IMR-90 (cell line): Measurements from ENCODE around the gene ME3. TPM values are rescaled to one million over a fixed set of nuclear protein-coding genes. Genes with fewer than 3 reads are reported as not detected.

Experiments used
- ATAC-seq: fragments of 200-7000 bp; cut with Tn5 transposase; 2 replicates; pipeline ENCODE4 v1.9.1; 2020; ENCODE audit warnings: low read depth, mild to moderate bottlenecking, moderate library complexity
- BruUV-seq: library from RNA; stranded (reverse); fragments of 400-500 nt; replicated peaks from 2 replicates; lab custom pipeline; 2021; lab: Mats Ljungman, UMichigan
- CTCF ChIA-PET: fragments of 300-600 bp; formaldehyde crosslinking; extraction: SDS; loops from one replicate; lab custom pipeline; 2021; ENCODE audit warnings: antibody characterized with exemption; lab: Yijun Ruan, JAX
- POLR2A ChIA-PET: fragments of 300-600 bp; sonication (Branson Sonifier 250); formaldehyde crosslinking; loops from one replicate; lab custom pipeline; 2022; ENCODE audit warnings: antibody characterized with exemption; ENCODE audit not compliant: unreplicated experiment; lab: Charles Lee
- DNase-seq: peaks from one replicate; pipeline ENCODE4 v3.0.0; 2013
- H2AFZ ChIP-seq: replicated peaks from 2 replicates; pipeline ENCODE3; 2013; ENCODE audit warnings: low read length, mild to moderate bottlenecking; ENCODE audit not compliant: poor library complexity
- H2AK5ac ChIP-seq: 2 replicates; pipeline ENCODE4 v1.6.1; 2013; ENCODE audit warnings: low read depth, low read length, inconsistent platforms
- H2AK9ac ChIP-seq: replicated peaks from 2 replicates; pipeline ENCODE3; 2013; ENCODE audit warnings: mild to moderate bottlenecking, low read depth, low read length, moderate library complexity; ENCODE audit not compliant: poor library complexity
- H2BK120ac ChIP-seq: 2 replicates; pipeline ENCODE4 v1.6.1; 2013; ENCODE audit warnings: low read depth, low read length, inconsistent platforms
- H2BK15ac ChIP-seq: 3 replicates; pipeline ENCODE4 v1.6.1; 2013; ENCODE audit warnings: low read depth, low read length, inconsistent platforms
- H2BK20ac ChIP-seq: 2 replicates; pipeline ENCODE4 v1.6.1; 2013; ENCODE audit warnings: low read depth, mild to moderate bottlenecking, inconsistent platforms, low read length, moderate library complexity
- H2BK5ac ChIP-seq: 2 replicates; pipeline ENCODE4 v1.6.1; 2013; ENCODE audit warnings: mild to moderate bottlenecking, low read depth, low read length, inconsistent platforms; ENCODE audit not compliant: poor library complexity, severe bottlenecking
- H3K14ac ChIP-seq: replicated peaks from 2 replicates; pipeline ENCODE4 v1.6.1; 2013; ENCODE audit warnings: low read depth, low read length, inconsistent platforms
- H3K18ac ChIP-seq: 2 replicates; pipeline ENCODE4 v1.6.1; 2013; ENCODE audit warnings: low read depth, low read length, control low read depth
- H3K23ac ChIP-seq: 2 replicates; pipeline ENCODE4 v1.6.1; 2013; ENCODE audit warnings: low read depth, low read length, inconsistent platforms
- H3K27ac ChIP-seq: 2 replicates; pipeline ENCODE4 v1.5.1; 2013; ENCODE audit warnings: mild to moderate bottlenecking, control low read depth, low read length; ENCODE audit not compliant: insufficient read depth
- H3K27me3 ChIP-seq: 2 replicates; pipeline ENCODE4 v1.6.1; 2013; ENCODE audit warnings: low read length; ENCODE audit not compliant: control insufficient read depth, insufficient read depth
- H3K36me3 ChIP-seq: 2 replicates; pipeline ENCODE4 v1.6.1; 2013; ENCODE audit warnings: low read length, mixed read lengths; ENCODE audit not compliant: control insufficient read depth, insufficient read depth
- H3K4ac ChIP-seq: 2 replicates; pipeline ENCODE4 v1.6.1; 2013; ENCODE audit warnings: low read depth, low read length, inconsistent platforms
- H3K4me1 ChIP-seq: 2 replicates; pipeline ENCODE4 v1.6.1; 2013; ENCODE audit warnings: low read length, mixed read lengths; ENCODE audit not compliant: control insufficient read depth, insufficient read depth
- H3K4me2 ChIP-seq: 2 replicates; pipeline ENCODE4 v1.6.1; 2013; ENCODE audit warnings: low read depth, mild to moderate bottlenecking, control low read depth, low read length, moderate library complexity
- H3K4me3 ChIP-seq: 2 replicates; pipeline ENCODE4 v1.5.1; 2013; ENCODE audit warnings: low read depth, mild to moderate bottlenecking, control low read depth, low read length, moderate library complexity; ENCODE audit not compliant: insufficient read depth
- H3K56ac ChIP-seq: 2 replicates; pipeline ENCODE4 v1.6.1; 2013; ENCODE audit warnings: low read length, inconsistent platforms; ENCODE audit not compliant: insufficient read depth; ENCODE audit errors: extremely low read depth
- H3K79me1 ChIP-seq, 2 experiments: 2 replicates each; pipeline ENCODE4 v1.6.1; 2013; ENCODE audit warnings: low read length in 2 of 2, inconsistent platforms in 1 of 2, low read depth in 1 of 2
- H3K9ac ChIP-seq: 2 replicates; pipeline ENCODE4 v1.6.1; 2013; ENCODE audit warnings: low read depth, low read length, control low read depth
- H3K9me1 ChIP-seq: 2 replicates; pipeline ENCODE4 v1.6.1; 2013; ENCODE audit warnings: low read length, inconsistent platforms; ENCODE audit not compliant: insufficient read depth
- H3K9me3 ChIP-seq: 2 replicates; pipeline ENCODE4 v1.6.1; 2013; ENCODE audit warnings: low read length; ENCODE audit not compliant: control insufficient read depth, insufficient read depth
- H4K20me1 ChIP-seq: 2 replicates; pipeline ENCODE4 v1.6.1; 2013; ENCODE audit warnings: low read length, inconsistent platforms; ENCODE audit not compliant: insufficient read depth
- H4K5ac ChIP-seq: 2 replicates; pipeline ENCODE4 v1.6.1; 2013; ENCODE audit warnings: mild to moderate bottlenecking, low read depth, low read length, control low read depth
- H4K8ac ChIP-seq, 2 experiments: 2 replicates each; pipeline ENCODE4 v1.6.1; 2013; ENCODE audit warnings: low read depth in 2 of 2, low read length in 2 of 2, control low read depth in 1 of 2, inconsistent platforms in 1 of 2
- H4K91ac ChIP-seq: 2 replicates; pipeline ENCODE4 v1.6.1; 2013; ENCODE audit warnings: low read depth, low read length, inconsistent platforms; ENCODE audit not compliant: insufficient read depth
- CEBPB ChIP-seq: IDR thresholded peaks from 2 replicates; pipeline ENCODE4 v1.6.1; 2012; ENCODE audit warnings: low read depth, low read length, improper control_type of control experiment
- CHD1 ChIP-seq: IDR thresholded peaks from 2 replicates; pipeline ENCODE4 v1.6.1; 2012; ENCODE audit warnings: low read depth, low read length, improper control_type of control experiment
- FOS ChIP-seq: fragments of 150-350 bp; IDR thresholded peaks from 2 replicates; pipeline ENCODE4 v1.6.1; 2016; ENCODE audit warnings: low read depth, low read length
- MAFK ChIP-seq: IDR thresholded peaks from 2 replicates; pipeline ENCODE4 v1.6.1; 2012; ENCODE audit warnings: low read depth, low read length, improper control_type of control experiment
- MAZ ChIP-seq: IDR thresholded peaks from 2 replicates; pipeline ENCODE4 v1.6.1; 2012; ENCODE audit warnings: low read depth, mild to moderate bottlenecking, low read length, improper control_type of control experiment, moderate library complexity, borderline replicate concordance
- MXI1 ChIP-seq: IDR thresholded peaks from 2 replicates; pipeline ENCODE4 v1.6.1; 2012; ENCODE audit warnings: low read depth, mild to moderate bottlenecking, low read length, moderate library complexity, borderline replicate concordance
- POLR2A ChIP-seq: IDR thresholded peaks from 2 replicates; pipeline ENCODE4 v1.6.1; 2012; ENCODE audit warnings: mild to moderate bottlenecking, low read depth, low read length
- RAD21 ChIP-seq: IDR thresholded peaks from 2 replicates; pipeline ENCODE4 v1.6.1; 2012; ENCODE audit warnings: low read length, improper control_type of control experiment
- SMC3 ChIP-seq: fragments of 150-350 bp; IDR thresholded peaks from 2 replicates; pipeline ENCODE4 v1.6.1; 2016; ENCODE audit warnings: low read depth, mild to moderate bottlenecking, antibody characterized with exemption, low read length, moderate library complexity
- dilution Hi-C: fragments of 300-500 bp; cut with HindIII; formaldehyde crosslinking; loops from one replicate; pipeline ENCODE4 v1.14.3; 2018; ENCODE audit warnings: low sequenced_read_pairs; ENCODE audit not compliant: unreplicated experiment
- in situ Hi-C: fragments of 300-500 bp; cut with MboI; formaldehyde crosslinking; loops from 3 replicates; pipeline ENCODE4 v1.14.3; 2019; ENCODE audit warnings: low sequenced_read_pairs, inconsistent platforms, mixed read lengths
- intact Hi-C: fragments of 100-400 bp; cut with micrococcal nuclease; formaldehyde crosslinking; loops from 2 replicates; pipeline ENCODE4 v1.10.0; 2022
- polyA plus RNA-seq, 3 experiments: library from polyadenylated mRNA; depleted of rRNA; stranded (reverse); fragments of >200 nt; gene quantifications; 2 replicates each; pipeline ENCODE4 v1.2.3, GENCODE V29; 2012; ENCODE audit warnings: low replicate concordance in 1 of 3
- total RNA-seq: library from RNA; depleted of rRNA; stranded (reverse); fragments of >200 nt; gene quantifications from 2 replicates; pipeline ENCODE4 v1.2.3, GENCODE V29; 2012
- TF ChIP-seq, protein P1 (sequence below): conservative IDR thresholded peaks from 2 replicates; pipeline ENCODE4 v1.5.1; 2012; ENCODE audit warnings: mild to moderate bottlenecking, low read depth, low read length, improper control_type of control experiment

Gene ME3
- total and polyA plus RNA-seq, 2 of the 4 experiments (the other 2 are of a cell fraction), result 7.8 to 9.0 TPM

DNA sequence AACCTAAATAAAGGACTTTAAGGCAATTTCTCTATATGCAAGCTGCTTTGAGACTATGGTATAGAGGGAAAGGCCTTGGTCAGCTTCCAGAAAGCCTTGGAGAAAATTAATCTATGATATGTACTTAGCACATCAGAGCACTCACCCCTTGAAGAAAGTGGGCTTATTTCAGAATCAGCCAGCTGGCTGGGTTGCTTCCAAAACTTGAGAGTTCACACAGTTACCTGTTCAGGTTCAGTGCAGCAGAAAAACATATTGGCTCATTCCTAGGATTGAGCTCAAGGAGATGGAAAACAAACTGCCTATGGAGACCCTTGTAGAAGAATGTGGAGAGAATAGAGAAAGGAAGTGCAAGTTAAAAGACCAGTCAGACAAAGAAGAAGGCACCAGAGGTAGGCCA is 275.1 kb downstream of the ME3 start:
- ChIA-PET CTCF (no interaction called here), POLR2A (interaction anchor here (1.0 kb wide), 1 partner anchor 121 kb away, joined by 12 read pairs; no protein-coding TSS in a partner anchor)

More for the DNA sequence above, 275.1 kb downstream of the ME3 start:
- Histone ChIP-seq H3K18ac (peak overlapping the region; percentile 11; the same call in 1 of the 2 replicates), H4K5ac (peak overlapping the region; percentile 15; the same call in 1 of the 2 replicates), H3K36me3 (no peaks in the 10 kb centered on the region), H3K9ac (no peak overlapping the region), H3K56ac (no peak overlapping the region), H2AFZ (no peak overlapping the region), H2BK5ac (peak overlapping the region; percentile 83), H3K4me2 (no peak overlapping the region), H3K14ac (peak overlapping the region; percentile 64), H2BK120ac (peak overlapping the region; percentile 96), H3K27ac (no peak overlapping the region), H3K9me3 (no peaks in the 10 kb centered on the region), H4K8ac (peak overlapping the region; percentile 61 to 66; a peak in 3 of 4 replicates), H2AK9ac (no peak overlapping the region), H3K4me3 (no peak overlapping the region), H3K23ac (peak overlapping the region; percentile 65; the same call in 1 of the 2 replicates), H4K91ac (peak overlapping the region; percentile 94), H4K20me1 (no peaks in the 10 kb centered on the region), H3K4me1 (peaks cover 14% of the 10 kb centered on the region), H3K79me1 (peaks cover 0 to 4% of the 10 kb centered on the region in 2 experiments; a peak in 2 of 4 replicates), H2BK20ac (peak overlapping the region; percentile 89), H3K27me3 (no peaks in the 10 kb centered on the region), H3K4ac (peak overlapping the region; percentile 77), H3K9me1 (peaks cover 5% of the 10 kb centered on the region; the same call in 1 of the 2 replicates), H2AK5ac (0 out of 2 replicates have a peak overlapping the region, but pooled peaks have one; percentile 43), H2BK15ac (peak overlapping the region; percentile 66; the same call in 2 of the 3 replicates)
- no TSS peak for BruUV-seq
- TF ChIP-seq FOS (no peak), SMC3 (no peak), CEBPB (no peak), RAD21 (no peak), POLR2A (no peak), MAFK (no peak), CHD1 (no peak), MAZ (no peak), MXI1 (no peak)
- TF ChIP-seq, protein P1, sequence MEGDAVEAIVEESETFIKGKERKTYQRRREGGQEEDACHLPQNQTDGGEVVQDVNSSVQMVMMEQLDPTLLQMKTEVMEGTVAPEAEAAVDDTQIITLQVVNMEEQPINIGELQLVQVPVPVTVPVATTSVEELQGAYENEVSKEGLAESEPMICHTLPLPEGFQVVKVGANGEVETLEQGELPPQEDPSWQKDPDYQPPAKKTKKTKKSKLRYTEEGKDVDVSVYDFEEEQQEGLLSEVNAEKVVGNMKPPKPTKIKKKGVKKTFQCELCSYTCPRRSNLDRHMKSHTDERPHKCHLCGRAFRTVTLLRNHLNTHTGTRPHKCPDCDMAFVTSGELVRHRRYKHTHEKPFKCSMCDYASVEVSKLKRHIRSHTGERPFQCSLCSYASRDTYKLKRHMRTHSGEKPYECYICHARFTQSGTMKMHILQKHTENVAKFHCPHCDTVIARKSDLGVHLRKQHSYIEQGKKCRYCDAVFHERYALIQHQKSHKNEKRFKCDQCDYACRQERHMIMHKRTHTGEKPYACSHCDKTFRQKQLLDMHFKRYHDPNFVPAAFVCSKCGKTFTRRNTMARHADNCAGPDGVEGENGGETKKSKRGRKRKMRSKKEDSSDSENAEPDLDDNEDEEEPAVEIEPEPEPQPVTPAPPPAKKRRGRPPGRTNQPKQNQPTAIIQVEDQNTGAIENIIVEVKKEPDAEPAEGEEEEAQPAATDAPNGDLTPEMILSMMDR, result no peak
- intact Hi-C loops (no loop called here), dilution Hi-C loops (no loop called here), in situ Hi-C loops (no loop called here)
- DNase-seq (no peak), ATAC-seq (no peak)
